WI38 (cell line): ENCODE measurements around the gene PHYHD1.
A peak's percentile ranks its signal among the peaks of the same experiment; 100 is the strongest.
"Not testable (repeated sequence)": the region's sequence is repeated elsewhere in the genome, so short reads cannot be mapped to it uniquely, and the experiment has no call there.

Source experiments
- H3K4me3 ChIP-seq: 2 replicates; pipeline ENCODE4 v1.5.1; 2011; ENCODE audit warnings: low read depth, mild to moderate bottlenecking, control low read depth, low read length
- CTCF ChIP-seq: IDR thresholded peaks from 2 replicates; pipeline ENCODE4 v1.5.1; 2012; ENCODE audit warnings: low read depth, mild to moderate bottlenecking, control low read depth, low read length

PHYHD1 gene

GRCh38 chr9:128947527-128948301 is 26.9 kb downstream of the PHYHD1 start, which contains the start of the genes DOLK and NUP188:
TSS of gene DOLK (minus strand) at chr9:128947603. CDS start at chr9:128947303, 300 bp downstream.
TSS of gene NUP188 (plus strand) at chr9:128947699. CDS start at chr9:128947720, 21 bp downstream.
- no peak for TF ChIP-seq CTCF
- H3K4me3 ChIP-seq: peak within 1 kb of the TSS; percentile 97

DNA sequence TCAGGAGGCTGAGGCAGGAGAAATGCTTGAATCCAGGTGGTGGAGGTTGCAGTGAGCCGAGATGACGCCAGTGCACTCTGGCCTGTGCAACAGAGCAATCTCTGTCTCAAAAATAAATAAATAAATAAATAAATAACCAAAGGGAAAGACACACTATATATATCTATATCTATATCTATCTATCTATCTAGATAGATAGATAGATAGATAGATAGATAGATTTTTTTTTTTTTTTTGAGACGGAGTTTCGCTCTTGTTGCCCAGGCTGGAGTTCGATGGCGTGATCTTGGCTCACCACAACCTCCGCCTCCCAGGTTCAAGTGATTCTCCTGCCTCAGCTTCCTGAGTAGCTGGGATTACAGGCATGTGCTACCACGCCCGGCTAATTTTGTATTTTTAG is 40.6 kb downstream of the PHYHD1 start:
- H3K4me3 ChIP-seq: not testable (repeated sequence)

DNA sequence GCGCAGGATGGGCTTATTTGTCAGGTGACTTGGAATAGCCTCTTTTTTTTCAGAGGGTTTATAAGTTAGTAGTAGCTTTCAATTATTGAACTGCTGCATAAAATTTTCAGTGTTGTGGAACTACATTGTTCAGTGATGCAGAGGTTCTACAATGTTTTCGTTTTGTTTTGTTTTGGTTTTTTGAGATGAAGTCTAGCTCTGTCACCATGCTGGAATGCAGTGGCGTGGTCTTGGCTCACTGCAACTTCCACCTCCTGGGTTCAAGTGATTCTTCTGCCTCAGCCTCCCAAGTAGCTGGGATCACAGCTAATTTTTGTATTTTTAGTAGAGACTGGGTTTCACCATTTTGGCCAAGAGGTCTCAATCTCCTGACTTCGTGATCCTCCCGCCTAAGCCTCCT is 48.7 kb downstream of the PHYHD1 start:
- no peak for TF ChIP-seq CTCF
- H3K4me3 ChIP-seq: no peak overlapping the region

DNA sequence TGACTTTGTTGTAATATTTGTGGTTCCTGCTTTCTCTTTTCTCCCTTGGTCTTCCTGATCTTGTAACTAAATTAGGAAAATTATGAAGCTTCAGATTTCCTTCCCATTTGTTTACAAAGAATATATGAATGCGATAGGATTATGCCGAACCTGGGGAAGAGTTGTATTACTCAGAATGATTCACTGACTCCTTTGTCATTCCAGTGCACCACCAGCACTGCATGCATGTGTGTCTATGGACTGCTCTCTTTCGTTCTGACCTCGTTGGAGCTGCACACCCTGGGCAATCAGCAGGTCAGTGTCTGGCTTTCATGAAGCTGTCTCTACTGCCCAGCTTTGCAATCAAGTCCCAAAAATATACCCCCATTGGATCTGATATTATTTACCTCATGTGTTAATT is 52.2 kb downstream of the PHYHD1 start:
- no peak for TF ChIP-seq CTCF
- H3K4me3 ChIP-seq: no peak overlapping the region

- H3K4me3 ChIP-seq: no peak overlapping the region
- TF ChIP-seq CTCF: no peak
Measured at GRCh38 chr9:128979111-128979510, 58.3 kb downstream of the PHYHD1 start.

DNA sequence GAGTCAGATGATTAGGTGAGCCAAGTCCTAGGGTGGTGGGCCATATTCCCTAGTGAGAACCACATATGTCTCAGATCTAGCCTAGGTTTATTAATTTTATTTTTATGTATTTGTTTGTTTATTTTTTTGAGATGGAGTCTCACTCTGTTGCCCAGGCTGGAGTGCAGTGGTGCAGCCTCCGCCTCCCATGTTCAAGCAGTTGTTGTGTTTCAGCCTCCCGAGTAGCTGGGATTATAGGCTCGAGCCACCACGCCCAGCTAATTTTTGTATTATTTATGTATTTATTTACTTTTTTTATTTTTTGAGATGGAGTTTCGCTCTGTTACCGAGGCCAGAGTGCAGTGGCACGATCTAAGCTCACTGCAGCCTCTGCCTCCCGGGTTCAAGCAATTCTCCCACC is 62.8 kb downstream of the PHYHD1 start:
- no peak for TF ChIP-seq CTCF
- H3K4me3 ChIP-seq: no peak overlapping the region

- H3K4me3 ChIP-seq: no peak overlapping the region
- no peak for TF ChIP-seq CTCF
Measured at GRCh38 chr9:128986671-128987070, 65.9 kb downstream of the PHYHD1 start.

GRCh38 chr9:128987805-128988204 is 67.0 kb downstream of the PHYHD1 start:
- TF ChIP-seq CTCF: no peak
- H3K4me3 ChIP-seq: no peak overlapping the region
